Large intestine (tissue), 3 donors: Measurements from ENCODE around the gene CRKL. TPM values are rescaled to one million over a fixed set of nuclear protein-coding genes. Genes with fewer than 3 reads are reported as not detected.

ENCODE experiments used
- DNase-seq, 2 donors: peaks; one replicate each; pipeline versions ENCODE4 v3.0.0 to v3.0.0-alpha.2; 2013
- H3K27ac ChIP-seq: one replicate; pipeline ENCODE4 v1.5.1; 2013; ENCODE audit warnings: low read length
- H3K27me3 ChIP-seq: 2 replicates; pipeline ENCODE4 v1.6.1; 2013; ENCODE audit warnings: low read length; ENCODE audit not compliant: control insufficient read depth, insufficient read depth
- H3K36me3 ChIP-seq: 2 replicates; pipeline ENCODE4 v1.6.1; 2013; ENCODE audit warnings: low read length; ENCODE audit not compliant: control insufficient read depth, insufficient read depth
- H3K4me1 ChIP-seq: one replicate; pipeline ENCODE4 v1.6.1; 2013; ENCODE audit warnings: low read length; ENCODE audit not compliant: control insufficient read depth, insufficient read depth
- H3K4me3 ChIP-seq: one replicate; pipeline ENCODE4 v1.5.1; 2013; ENCODE audit warnings: low read length
- H3K9me3 ChIP-seq: one replicate; pipeline ENCODE4 v1.6.1; 2013; ENCODE audit warnings: mild to moderate bottlenecking, low read depth, low read length, moderate library complexity; ENCODE audit not compliant: control insufficient read depth
- WGBS: methylation state at CpG from one replicate; pipeline ENCODE4 v1.1.5; 2013; ENCODE audit warnings: low lambda C conversion rate; ENCODE audit not compliant: insufficient coverage; 5-methylcytosine and 5-hydroxymethylcytosine counted together
- polyA plus RNA-seq: library from polyadenylated mRNA; unstranded; fragments of 120-200 nt; gene quantifications from one replicate; pipeline ENCODE4 v1.2.1, GENCODE V29; 2013

CRKL gene
- polyA plus RNA-seq, 1 donor = 55.0 TPM

GRCh38 chr22:20985720-20986119 is 68.5 kb downstream of the CRKL start:
- Histone ChIP-seq H3K36me3 (peaks cover 45% of the 10 kb centered on the region), H3K9me3 (no peaks in the 10 kb centered on the region)
- no CpG with 5 or more reads among the region's 7 CpGs for WGBS

GRCh38 chr22:20986365-20986764 is 69.2 kb downstream of the CRKL start:
- no peak overlapping the region for H3K27ac ChIP-seq
- H3K27me3 ChIP-seq = no peaks in the 10 kb centered on the region
- peaks cover 50% of the 10 kb centered on the region for H3K36me3 ChIP-seq

More at GRCh38 chr22:20985720-20986119, 68.5 kb downstream of the CRKL start:
- DNase-seq = no peak
- Histone ChIP-seq H3K4me3 (no peak overlapping the region), H3K27me3 (no peaks in the 10 kb centered on the region), H3K27ac (no peak overlapping the region), H3K4me1 (peaks cover 15% of the 10 kb centered on the region)

DNA sequence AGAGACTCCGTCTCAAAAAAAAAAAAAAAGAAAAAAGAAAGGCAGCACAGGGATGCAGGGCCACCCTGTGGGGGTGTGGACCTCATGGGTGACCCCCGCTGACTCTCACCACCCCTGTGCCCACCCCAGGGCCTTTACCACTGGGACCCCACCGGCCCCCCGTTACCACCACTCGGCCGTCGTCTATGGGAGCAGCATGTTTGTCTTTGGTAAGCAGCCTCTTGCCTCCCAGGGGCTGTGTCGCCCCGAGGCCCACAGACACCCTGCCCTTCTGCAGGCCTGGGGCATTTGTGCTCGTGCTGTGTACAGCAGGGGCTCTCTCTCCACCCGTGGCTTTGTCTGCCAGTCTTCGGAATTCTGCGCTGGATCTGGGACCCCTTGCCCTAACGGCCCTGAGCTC is 70.2 kb downstream of the CRKL start:
- peaks cover 60% of the 10 kb centered on the region for H3K36me3 ChIP-seq
- H3K4me3 ChIP-seq = no peak overlapping the region

More at GRCh38 chr22:20986365-20986764, 69.2 kb downstream of the CRKL start:
- Histone ChIP-seq H3K4me1 (peaks cover 9% of the 10 kb centered on the region), H3K9me3 (no peaks in the 10 kb centered on the region), H3K4me3 (no peak overlapping the region)
- WGBS = 100% methylated on average over 1 of the region's 1 CpG
- no peak for DNase-seq

GRCh38 chr22:20988573-20989322 is 71.5 kb downstream of the CRKL start:
- peaks cover 68% of the 10 kb centered on the region for H3K36me3 ChIP-seq

More for the DNA sequence above, 70.2 kb downstream of the CRKL start:
- no peaks in the 10 kb centered on the region for H3K9me3 ChIP-seq
- no peaks in the 10 kb centered on the region for H3K27me3 ChIP-seq
- H3K27ac ChIP-seq = no peak overlapping the region
- no peak for DNase-seq
- no CpG with 5 or more reads among the region's 14 CpGs for WGBS
- peaks cover 5% of the 10 kb centered on the region for H3K4me1 ChIP-seq

DNA sequence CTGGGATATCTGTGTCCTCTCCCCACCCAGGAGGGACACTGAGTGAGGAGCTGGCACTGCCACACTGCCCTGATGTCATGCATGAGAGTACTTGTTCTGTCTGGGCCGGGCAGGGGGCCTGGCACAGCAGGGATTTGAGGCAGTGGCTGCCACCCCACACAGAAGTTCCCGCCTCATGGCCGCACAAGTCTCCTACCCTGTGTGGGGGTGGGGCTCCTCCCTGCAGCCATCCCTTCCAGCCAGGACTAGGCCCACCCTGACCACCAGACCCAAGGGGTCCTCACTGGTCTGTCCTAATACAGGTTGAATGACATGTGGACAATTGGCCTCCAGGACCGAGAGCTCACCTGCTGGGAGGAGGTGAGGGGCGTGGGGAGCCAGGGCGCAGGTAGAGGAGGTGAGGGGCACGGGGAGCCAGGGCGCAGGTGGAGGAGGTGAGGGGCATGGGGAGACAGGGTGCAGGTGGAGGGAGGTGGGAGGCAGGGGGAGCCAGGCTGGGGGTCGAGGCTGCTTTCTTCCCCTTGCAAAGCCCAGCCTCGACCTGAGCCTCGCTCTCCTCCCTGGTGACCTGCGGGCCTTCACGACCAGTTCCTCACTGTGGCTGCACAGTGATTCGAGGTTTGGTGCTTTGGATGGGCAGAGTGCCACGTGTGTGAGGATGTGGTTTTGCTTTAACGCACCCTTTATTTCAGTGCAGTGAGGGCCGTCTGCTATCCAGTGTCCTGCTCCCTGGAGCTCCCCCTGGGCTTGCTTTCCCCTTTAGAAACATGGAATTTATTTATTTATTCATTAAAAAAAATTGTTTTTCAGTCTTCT is 72.3 kb downstream of the CRKL start:
- Histone ChIP-seq H3K27ac (no peak overlapping the region), H3K4me1 (no peaks in the 10 kb centered on the region), H3K27me3 (no peaks in the 10 kb centered on the region), H3K4me3 (no peak overlapping the region), H3K9me3 (no peaks in the 10 kb centered on the region), H3K36me3 (peaks cover 66% of the 10 kb centered on the region)
- no CpG with 5 or more reads among the region's 17 CpGs for WGBS
- DNase-seq = no peak

More at GRCh38 chr22:20988573-20989322, 71.5 kb downstream of the CRKL start:
- no peak overlapping the region for H3K27ac ChIP-seq
- no peaks in the 10 kb centered on the region for H3K27me3 ChIP-seq
- H3K9me3 ChIP-seq = no peaks in the 10 kb centered on the region
- no peaks in the 10 kb centered on the region for H3K4me1 ChIP-seq
- no peak for DNase-seq
- no peak overlapping the region for H3K4me3 ChIP-seq
- WGBS = no CpG with 5 or more reads among the region's 16 CpGs

- no peak overlapping the region for H3K4me3 ChIP-seq
- no CpG with 5 or more reads among the region's 21 CpGs for WGBS
- H3K27me3 ChIP-seq = no peaks in the 10 kb centered on the region
- no peaks in the 10 kb centered on the region for H3K4me1 ChIP-seq
- no peaks in the 10 kb centered on the region for H3K9me3 ChIP-seq
- H3K36me3 ChIP-seq = peaks cover 72% of the 10 kb centered on the region
- DNase-seq = peak in 1 of 2 donors; percentile 39
- H3K27ac ChIP-seq = no peak overlapping the region
Measured at GRCh38 chr22:20990184-20991180, 73.3 kb downstream of the CRKL start.

- Histone ChIP-seq H3K4me1 (no peaks in the 10 kb centered on the region), H3K27me3 (no peaks in the 10 kb centered on the region), H3K27ac (no peak overlapping the region), H3K9me3 (no peaks in the 10 kb centered on the region), H3K4me3 (no peak overlapping the region), H3K36me3 (peaks cover 72% of the 10 kb centered on the region)
- no peak for DNase-seq
- WGBS = no CpG with 5 or more reads among the region's 24 CpGs
Measured at GRCh38 chr22:20991252-20992055, 74.2 kb downstream of the CRKL start.

GRCh38 chr22:20992056-20992442 is 74.8 kb downstream of the CRKL start:
- Histone ChIP-seq H3K27ac (no peak overlapping the region), H3K4me3 (no peak overlapping the region), H3K36me3 (peaks cover 74% of the 10 kb centered on the region), H3K9me3 (no peaks in the 10 kb centered on the region), H3K4me1 (no peaks in the 10 kb centered on the region), H3K27me3 (no peaks in the 10 kb centered on the region)
- no peak for DNase-seq
- no CpG with 5 or more reads among the region's 7 CpGs for WGBS

- Histone ChIP-seq H3K4me1 (no peaks in the 10 kb centered on the region), H3K27me3 (no peaks in the 10 kb centered on the region), H3K27ac (no peak overlapping the region), H3K36me3 (peaks cover 75% of the 10 kb centered on the region), H3K4me3 (no peak overlapping the region), H3K9me3 (no peaks in the 10 kb centered on the region)
- DNase-seq = no peak
- no CpG with 5 or more reads among the region's 21 CpGs for WGBS
Measured at GRCh38 chr22:20992456-20993303, 75.5 kb downstream of the CRKL start.
